GM19324 (cell line): ENCODE data around the gene KRT79.

ENCODE experiments used
- ATAC-seq: cut with Tn5 transposase; IDR thresholded peaks from one replicate; pipeline ENCODE4 v1.9.1; 2021; ENCODE audit warnings: mild to moderate bottlenecking, moderate library complexity; ENCODE audit not compliant: unreplicated experiment, low FRiP score

KRT79 gene

DNA sequence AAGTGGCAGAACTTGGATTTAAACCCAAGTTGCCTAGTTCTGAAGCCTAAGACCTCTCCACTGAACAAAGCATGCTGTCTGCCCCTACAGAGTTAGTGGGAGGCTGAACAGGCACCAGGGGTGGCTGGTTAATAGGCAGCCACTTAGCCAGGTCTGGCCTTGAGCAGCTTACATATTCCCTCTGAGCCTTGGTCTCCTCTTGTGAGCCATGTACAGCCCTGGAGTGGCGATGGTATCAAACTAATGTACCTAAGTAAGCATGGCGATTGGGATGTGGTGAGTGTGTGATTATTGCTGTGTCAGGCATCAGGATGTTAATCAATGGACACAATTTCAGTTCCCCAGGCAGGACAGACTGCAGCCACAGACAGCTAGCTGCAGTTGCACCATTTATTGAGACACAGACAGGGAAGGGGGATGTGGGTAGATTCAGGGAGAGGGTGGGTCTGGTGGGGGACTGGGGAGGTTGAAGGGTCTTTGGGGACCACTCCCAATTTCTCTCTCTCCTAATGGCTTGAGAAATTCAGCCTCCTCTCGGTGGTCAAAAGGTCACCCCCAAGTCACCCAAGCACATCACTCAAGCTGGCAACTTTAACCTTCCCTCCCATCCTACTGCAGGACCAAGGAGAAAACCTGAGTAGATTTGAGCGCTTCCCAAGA, 12.9 kb downstream of the KRT79 start:
- ATAC-seq: no peak

DNA sequence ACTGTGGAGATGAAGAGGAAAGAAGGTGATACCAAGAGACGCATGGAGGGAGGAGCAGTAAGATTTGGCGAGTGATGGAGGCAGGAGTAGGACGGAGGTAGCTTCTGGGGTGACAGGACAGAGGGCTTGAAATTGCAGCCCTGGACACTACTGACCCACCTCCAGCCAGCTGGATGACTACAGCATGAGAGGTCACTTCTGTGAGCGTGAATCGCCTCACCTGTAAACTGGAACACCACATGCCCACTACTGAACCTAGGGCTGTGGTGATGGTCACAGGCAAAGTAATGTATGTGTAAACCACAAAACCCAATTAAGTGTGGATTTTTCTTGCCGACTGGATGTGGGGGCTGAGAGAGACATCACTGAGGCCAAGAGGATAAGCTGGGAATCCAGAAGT, 13.6 kb downstream of the KRT79 start:
- no peak for ATAC-seq

DNA sequence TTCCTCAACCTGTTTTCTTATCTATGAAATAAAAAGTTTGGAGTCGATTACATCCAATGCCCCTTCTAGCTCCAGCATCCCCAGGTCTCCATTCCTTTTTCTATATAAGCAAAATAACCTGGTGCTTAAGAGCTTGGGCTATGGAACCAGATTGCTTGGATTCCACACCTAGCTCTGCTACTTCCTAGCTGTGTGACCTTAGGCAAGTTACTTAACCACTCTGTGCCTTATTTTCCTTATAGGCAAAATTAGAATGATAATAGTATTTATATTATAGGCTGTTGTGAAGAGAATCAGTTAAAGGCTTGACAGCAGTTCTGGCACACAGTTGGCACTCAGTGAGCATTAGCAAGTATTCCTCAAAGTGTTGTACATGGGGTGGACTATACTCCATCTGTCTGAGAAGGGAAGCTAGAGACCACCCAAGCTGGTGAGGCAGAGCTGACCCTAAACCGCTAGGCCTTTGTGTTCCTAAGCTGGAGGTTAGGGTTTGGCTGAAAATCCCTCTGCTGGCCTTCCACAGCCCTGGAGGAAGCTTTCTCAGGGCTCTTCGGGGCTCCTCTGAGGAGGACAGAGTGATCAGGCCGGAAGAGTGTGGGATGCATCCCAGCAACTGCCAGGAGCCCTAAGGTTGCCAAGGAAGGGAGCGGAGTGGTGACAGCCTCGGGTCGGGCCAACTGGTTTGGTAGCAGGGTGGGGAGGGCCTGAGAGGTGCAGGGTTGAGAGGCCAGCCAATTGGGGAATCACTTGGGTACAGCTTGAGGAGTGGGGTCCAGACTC, 14.2 kb downstream of the KRT79 start:
- ATAC-seq: no peak

DNA sequence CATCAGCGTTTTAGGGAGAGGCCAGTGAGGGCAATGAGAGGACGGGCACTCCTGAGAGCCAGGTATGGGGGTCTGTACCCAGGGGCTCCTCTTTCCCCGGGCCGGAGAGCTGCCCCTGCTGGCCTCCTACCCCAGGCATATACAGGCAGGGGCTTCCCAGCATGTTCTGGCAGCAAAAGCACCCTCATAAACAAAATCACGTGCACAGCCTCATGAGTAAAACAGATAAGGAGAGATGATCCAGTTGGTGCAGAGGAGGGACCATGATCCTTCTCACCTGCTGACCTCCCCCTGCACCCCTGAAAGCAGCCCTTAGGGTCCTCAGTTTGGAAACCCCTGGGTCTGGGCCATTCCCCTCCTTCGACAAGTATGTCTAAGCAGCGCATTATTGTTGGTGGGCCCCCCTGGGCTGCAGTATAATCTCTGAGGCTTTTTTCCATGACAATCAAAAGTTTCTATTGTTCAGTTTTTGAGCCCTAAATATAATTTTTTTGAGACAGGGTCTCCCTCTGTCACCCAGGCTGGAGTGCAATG, 15.2 kb downstream of the KRT79 start:
- no peak for ATAC-seq

DNA sequence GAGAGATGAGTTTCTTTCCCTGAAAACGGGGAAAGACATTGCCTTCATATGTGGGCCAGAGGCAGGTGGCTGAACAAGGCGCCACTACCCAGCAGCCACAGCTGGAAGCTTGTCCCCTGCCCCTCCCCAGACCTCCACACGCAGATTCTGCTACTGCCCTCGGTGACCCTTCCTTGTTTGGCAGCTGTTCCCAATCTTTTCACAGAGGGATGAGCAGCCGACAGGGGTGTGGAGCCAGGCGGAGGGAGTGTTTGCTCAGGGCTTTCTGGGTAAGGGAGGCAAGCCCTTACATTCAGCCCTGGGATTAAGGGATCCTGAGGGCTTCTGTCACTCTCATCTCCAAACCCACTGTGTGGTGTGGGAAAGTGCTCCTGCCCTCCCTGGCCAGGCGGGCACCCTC, 15.7 kb downstream of the KRT79 start:
- no peak for ATAC-seq

DNA sequence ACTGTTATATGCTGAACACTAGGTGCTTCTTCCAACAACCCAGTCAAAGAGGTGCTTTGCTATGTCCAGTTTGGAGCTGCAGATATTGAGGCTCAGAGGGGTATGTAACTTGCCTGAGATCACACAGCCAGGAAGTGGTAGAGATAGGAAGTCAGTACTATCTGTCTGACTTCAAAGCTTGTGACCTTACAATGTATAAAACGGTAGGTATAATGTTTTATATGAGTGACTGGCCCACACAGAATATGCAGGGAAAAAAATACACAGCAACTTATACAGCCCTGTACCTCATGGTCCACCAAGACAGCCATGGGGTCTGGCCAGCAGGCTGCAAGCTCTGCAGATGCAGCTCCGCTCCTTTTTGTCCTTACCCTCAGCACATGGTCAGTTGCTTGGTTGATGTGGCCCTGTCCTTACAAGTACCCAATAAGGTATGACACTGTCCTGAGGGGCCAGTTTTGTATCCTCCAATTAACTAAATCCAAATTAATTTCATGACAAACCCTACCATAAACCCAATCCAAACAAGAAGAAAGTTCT, 16.3 kb downstream of the KRT79 start:
- no peak for ATAC-seq

DNA sequence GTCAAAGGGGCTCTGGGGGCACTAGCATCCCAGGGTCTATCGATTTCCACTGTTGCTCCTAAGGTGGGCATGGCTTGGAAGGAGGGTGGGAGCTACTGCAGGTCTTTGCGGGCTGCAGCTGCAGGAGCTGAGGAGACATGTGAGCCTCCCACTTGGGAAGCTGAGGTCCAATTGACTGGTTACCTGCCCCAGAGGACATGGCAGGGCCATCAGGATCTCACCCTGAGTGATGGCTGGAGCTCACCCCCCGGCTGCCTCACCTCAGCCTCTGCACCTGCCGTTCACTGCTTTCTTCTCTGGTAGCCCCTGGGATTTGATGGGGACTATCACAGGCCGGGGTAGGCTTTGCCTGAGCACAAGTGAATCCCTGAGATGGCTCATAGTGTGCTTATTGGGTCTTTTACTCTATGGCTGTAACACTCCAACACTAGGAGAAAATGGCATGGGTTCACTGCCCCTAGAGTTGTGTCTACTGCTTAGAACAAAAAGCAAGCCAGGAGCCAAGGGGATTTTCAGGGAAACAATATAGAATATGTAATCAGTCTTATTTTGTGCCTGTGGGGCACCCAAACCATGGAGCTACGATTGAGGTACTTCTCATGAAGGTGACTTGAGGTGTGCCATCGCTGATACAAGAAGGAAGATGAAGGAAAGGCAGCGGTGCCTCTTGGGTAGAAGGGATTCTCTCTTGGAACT, 17.0 kb downstream of the KRT79 start:
- no peak for ATAC-seq

DNA sequence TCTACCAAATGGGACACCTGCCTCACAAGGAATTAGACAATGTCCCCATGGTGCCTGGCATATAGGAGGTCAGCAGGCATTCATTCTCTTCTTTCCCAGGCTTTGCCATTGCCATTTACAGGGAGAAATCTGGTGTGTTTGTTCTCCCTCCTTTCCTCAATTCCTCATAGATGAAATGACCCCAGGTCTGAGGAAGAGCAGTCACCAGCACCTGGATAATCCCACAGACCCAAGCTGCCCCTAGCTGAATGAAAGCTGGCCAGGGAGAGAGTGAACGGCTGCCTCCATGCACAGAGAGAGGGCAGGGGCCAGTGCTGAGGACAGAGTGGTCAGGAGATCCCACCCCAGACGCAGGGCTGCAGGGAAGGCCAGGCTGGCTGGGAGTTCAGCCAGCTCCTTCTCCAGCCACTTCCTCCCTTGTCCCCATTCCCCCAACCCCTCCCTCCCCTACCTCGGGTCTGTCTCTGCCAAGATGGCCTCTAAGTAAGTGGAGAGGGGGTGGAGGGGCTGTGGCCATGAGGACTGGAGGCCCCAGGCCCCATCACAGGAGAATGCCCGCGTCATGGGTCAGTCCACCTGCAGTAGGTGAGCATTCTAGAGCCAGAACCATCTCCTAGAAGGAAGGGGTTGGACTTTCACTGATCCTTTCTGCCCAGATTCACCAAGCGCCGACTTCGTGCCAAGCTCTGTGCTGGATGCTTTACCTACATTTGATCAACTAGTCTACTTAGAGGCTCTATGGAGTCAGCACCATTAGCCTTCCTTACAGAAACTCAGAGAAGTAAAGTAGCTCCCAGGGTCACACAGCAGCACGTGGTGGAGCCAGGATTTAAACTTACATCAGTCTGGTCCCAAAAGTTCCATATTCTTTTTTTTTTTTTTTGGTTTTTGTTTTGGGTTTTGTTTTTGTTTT, 18.2 kb downstream of the KRT79 start:
- no peak for ATAC-seq

DNA sequence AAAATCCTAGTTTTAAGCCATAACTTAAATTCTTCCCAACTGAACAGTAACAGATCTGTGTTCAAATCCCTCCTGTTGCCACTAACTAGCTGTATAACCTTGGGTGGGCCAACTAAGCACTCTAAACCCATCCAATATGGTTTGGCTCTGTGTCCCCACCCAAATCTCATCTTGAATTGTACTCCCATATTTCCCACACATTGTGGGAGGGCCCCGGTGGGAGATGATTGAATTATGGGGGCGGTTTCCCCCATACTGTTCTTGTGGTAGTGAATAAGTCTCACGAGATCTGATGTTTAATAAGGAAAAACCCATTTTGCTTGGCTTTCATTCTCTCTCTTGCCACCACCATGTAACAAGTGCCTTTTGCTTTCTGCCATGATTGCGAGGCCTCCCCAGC, 18.9 kb downstream of the KRT79 start:
- ATAC-seq: no peak

DNA sequence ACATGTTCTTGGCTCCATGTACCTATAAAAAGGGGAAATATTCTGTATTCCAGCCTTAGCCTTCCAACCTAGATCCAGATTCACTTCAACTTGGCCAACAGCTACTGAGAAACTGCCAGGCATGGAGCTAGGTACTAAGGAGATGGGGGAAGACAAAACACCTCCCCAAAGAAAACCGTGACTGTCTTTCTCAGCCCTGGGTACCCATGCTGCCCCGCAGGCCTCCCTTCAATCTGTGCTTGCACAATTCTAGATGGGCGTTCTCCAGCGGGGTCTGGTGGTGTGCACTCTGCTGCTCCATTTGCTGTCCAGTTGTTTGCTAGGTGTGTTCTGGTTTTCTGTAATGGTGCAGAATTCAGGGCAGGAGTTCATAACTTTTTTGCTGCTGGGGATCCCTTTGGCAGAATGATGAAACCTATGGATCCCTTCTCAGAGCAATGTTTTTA, 19.4 kb downstream of the KRT79 start:
- ATAC-seq: no peak

DNA sequence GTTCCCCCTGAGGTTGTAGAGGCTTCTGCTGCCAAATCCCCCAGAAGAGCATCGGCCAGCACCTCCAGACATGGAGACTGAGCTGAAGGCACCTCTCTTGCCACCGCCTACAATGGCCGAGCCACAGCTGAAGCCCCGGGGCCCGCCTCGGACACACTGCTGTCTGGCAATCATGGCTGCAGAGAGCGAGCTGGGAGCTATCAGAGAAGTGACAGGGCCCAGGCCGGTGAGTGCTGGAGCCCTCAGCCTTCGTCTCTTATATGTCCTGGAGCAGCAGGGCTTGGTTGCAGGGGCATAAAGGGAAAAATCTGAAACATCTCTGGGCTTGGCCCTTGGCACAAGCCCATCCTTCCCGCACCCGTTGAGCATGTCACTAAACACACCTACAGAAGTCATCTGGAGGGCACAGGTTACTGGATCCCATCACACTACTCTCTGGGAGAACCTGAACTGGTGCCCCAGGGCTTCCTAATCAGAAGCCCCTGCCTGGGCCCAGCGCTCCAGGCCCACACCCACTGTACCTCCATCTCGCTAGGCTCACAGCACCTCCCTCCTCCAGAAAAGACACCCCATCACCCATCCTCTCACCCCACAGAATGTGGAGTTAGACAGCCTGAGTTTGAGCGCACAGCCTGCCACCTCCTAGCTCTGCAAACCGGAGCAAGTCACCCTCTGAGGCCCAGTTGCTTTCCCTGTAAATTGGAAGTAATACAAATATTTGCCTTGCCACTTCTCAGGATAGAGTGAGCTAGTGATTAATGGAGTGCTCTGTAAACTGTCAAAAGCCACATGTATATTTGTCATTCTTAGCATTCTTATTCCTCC, 20.0 kb downstream of the KRT79 start, which contains the start of gene KRT4:
Gene KRT4, minus strand, starts transcription at position 232 of the 825 bp plus-strand sequence. Its CDS starts 58 bp downstream, at position 174.
- no peak for ATAC-seq

DNA sequence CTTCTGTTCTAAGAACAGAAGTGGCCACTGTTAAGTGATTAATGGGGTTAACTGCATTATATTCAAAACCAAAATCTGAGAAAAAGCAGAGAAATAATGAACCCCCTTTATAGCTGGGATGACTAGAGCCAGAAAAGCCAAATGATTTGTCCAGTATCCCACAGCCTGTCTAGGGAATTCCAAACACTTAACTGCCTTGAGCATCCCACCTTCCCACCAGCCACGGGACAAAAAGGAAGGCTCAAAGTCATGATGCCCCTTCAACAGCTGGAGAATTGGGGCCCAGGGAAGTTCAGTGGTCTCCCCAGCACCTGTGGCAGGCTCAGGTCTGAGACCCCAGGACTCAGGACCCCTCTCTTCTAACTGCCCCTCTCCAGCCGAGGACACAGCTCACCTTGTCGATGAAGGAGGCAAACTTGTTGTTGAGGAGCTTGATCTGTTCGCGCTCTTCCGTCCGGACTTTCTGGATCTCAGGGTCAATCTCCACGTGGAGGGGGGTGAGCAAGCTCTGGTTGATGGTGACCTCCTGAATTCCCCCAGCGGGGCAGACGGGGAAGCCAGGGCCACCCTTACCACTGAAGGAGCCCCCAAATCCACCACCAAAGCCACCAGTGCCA, 20.8 kb downstream of the KRT79 start:
- no peak for ATAC-seq

DNA sequence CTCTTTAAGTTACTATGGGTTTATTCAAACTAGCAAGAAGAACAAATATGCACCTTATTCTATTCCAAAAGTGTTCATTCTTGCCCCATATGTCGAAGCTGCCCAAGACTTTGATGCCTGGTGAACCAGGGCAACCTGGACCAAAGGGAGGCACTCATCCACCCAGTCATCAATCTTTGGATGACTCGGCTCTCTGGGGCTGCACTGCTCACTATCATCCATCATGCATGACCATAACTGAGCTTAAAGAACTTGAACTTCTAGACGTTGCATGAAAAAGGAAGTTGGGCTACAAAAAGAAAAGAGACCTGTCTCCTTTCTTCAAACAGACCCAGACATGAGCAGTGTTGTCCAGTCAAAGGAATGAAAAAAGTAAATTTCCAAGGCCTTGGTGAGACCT, 21.4 kb downstream of the KRT79 start:
- ATAC-seq: no peak

DNA sequence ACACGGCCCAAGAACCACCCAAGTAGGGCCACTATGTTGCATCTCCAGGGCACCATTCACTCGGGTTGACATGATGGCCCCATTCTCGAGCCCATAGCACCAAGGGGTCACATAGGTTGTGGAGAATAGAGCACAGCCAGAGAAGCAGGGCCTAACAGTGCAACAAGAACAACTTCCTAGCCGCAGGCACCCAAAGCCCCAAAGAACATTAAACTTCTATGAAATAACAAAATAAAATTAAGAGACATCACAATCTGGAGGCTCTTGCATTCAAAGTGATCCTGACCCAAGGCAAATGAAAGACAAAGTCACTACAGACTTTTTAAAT, 22.1 kb downstream of the KRT79 start:
- no peak for ATAC-seq

DNA sequence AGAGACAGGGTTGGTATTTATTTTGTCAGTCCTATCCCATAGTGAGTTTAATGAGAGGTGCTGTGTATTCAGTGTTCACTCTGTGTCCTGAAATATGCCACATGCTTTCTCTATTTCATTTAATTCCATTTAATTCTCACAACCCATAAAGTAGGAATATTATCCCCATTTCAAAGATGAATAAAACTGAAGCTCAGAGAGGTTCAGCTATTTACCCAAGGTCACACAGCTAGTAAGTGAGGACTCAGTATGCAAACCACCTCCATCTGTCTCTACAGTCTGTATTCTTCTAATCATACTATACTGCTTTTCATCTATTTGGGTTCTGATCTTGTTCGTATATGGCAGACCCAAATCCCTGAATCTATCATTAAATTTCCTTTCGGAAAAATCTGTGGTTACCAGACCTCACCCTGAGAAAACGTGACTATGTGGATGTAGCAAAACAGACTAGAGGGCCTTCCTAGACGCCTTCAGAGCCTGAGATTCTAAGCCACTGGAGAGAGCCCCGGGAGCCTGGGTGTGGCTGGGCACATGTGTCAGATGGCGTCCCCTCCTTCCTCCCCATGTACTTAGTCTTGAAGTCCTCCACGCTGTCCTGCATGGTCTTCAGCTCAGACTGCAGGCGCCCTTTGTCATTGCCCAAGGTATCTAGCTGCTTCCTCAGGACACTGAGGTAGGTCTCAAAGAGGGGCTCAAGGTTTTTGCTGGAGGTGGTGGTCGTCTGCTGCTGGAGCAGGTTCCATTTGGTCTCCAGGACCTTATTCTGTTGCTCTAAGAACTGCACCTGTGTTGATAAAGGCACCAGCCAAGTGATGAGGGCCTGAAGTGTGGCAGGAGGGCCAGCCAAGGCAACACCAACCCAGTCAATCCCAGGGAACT, 22.7 kb downstream of the KRT79 start:
- ATAC-seq: no peak

DNA sequence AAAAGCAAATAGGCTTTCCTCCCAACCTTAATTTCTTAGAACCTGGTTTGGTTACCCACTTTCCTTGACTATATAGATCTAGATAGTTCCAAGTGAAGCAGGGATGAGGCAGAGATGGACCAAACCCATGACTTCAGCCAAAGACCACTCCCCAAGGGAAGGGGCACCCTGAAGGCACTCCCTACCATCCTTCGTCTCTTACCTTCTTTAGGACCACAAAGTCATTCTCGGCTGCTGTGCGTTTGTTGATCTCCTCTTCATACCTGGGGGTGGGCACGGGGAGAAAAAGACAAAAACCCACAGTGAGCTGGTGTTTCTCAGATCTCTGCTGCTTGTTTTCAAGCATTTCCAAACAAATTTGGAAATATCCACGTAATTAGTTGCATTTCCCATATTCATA, 23.6 kb downstream of the KRT79 start:
- no peak for ATAC-seq

DNA sequence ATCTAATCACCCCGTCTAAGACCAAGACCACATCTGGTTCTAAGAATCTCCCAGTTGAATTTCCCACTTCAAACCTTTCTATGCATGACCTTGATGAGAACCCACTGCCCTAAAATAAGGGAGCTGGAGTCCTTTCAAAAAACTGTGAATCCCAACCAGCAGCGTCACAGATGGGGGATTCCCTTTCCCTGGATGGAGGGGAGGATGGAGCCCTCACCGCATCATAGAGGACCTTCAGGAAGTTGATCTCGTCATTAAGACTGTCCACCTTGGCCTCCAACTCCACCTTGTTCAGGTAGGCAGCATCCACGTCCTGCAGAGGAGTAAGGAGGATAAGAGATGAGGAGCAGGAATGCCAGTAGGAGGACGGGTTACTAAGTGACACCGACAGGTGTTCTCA, 24.9 kb downstream of the KRT79 start:
- no peak for ATAC-seq
